ENCODE results near the gene ONECUT3.
A peak's percentile ranks its signal among the peaks of the same experiment; 100 is the strongest.

Gene ONECUT3

DNA sequence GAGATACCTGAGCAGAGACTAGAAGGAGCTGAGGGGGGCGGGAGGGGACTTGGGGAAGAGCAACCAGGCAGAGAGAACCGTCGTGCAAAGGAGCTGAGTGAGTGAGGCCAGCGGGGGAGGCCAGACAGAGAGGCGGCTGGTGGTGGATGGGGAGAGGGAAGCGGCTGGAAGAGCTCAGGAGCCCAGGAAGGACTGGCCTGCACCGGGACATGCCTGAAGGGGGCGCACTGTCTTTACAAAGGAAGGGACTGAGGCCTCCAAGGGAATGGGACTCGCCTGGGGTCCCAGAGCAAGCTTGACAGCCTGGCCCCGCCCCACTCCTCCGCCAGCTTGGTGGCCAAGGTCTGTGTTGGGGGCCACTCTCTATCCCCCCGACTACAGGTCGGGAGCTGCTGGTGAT is 14.9 kb downstream of the ONECUT3 start:
- DNase-seq (ENCODE audit: low spot score), result peak; percentile 68

- DNase-seq (ENCODE audit: low spot score), result no peak
Observed at GRCh38 chr19:1768918-1769644, 15.8 kb downstream of the ONECUT3 start.

DNA sequence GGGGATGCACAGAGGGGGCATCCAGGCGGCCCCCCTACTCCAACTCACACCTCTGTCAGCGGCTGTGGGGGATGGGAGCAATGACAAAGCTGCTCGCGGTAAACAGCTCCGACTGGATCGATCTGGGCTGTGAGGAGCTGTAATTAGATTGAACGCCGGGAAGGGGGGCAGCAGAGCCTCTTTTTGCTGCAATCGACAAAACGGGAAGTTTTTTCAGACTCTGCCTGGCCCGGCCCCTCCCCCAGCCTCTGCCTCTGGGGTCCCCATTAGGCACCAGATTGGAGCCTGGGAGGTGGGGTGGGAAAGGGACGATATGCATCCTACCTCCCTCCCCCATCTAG is 16.3 kb downstream of the ONECUT3 start:
- DNase-seq (ENCODE audit: low spot score), result no peak

GRCh38 chr19:1770866-1771576 is 17.7 kb downstream of the ONECUT3 start:
- no peak for DNase-seq (ENCODE audit: low spot score)

DNA sequence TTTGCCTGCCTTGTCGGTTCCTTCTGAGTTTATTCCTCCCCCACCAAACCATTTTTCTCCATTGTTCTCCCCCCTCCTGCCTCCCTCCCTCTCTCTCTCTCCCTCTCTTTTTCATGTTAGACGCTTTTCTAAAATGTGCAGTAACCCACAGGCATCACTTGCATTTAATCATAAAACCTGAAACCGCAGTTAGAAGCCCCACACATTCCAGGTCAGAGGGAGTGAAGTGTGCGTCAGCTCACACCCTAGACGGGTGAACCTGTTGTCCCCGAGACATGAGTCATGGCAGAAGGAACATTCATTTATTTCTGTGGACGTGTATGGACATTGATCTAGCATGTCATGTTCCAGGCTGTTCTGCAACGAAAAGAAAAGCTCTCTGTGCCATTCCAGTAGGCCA is 19.9 kb downstream of the ONECUT3 start:
- no peak for DNase-seq (ENCODE audit: low spot score)

DNA sequence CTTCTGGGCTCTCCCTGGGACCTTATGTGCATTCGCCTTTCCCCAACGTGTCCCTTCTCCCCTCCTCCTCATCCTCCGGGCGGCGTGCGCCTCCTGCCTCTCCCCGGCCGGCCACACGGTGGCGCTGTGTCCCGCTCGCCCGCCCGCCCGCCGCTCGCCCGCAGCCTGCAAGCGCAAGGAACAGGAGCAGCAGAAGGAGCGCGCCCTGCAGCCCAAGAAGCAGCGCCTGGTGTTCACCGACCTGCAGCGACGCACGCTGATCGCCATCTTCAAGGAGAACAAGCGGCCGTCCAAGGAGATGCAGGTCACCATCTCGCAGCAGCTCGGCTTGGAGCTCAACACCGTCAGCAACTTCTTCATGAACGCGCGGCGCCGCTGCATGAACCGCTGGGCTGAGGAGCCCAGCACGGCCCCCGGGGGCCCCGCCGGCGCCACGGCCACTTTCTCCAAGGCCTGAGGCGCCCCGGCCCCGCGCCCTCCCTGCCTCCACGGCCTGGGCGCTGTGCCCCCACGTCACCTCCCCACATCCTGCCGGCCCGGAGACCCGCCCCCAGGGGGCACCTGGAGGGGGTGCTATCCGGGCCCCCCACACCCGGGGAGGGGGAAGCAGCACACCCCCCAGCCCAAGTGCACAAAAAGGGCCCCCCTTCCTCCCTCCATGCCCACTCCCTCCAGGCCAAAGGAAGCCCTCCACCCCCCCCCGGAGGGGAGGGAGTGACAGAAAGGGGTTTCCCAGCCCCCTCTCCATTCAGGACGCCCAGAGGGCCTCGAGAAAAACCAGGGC is 21.9 kb downstream of the ONECUT3 start:
- peak; percentile 73 for DNase-seq (ENCODE audit: low spot score)

DNA sequence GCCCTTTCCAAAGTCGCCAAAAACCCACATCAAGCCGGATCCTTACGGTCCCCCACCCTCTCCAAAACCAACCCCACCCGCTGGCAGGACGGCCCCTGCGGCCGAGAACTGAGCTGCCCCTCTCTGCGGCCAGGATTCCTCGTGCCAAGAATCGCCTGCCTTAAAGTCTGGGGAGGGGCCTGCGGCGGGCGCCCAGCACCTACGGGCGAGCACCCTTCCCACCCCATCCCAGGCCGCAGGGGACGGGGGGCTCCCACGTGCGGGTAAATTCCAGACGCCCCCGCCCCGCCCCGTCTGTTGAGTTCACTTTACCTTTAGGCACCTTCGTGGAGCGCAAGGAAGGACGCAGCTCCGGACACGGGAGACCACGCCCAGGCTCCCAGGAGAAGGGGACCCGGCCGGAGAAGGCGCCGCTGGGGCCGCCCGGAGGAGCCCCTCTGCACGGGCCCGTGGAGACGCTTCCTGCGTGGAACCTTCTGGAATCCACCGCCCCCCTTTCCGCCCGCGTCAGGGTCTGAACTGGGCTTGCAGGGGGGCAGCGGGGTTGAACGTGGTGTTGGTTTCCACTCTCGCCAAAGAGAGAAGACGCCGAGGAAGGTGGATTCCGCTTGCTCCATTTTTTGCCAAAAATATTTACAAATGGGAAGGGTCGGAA is 22.8 kb downstream of the ONECUT3 start:
- no peak for DNase-seq (ENCODE audit: low spot score)

DNA sequence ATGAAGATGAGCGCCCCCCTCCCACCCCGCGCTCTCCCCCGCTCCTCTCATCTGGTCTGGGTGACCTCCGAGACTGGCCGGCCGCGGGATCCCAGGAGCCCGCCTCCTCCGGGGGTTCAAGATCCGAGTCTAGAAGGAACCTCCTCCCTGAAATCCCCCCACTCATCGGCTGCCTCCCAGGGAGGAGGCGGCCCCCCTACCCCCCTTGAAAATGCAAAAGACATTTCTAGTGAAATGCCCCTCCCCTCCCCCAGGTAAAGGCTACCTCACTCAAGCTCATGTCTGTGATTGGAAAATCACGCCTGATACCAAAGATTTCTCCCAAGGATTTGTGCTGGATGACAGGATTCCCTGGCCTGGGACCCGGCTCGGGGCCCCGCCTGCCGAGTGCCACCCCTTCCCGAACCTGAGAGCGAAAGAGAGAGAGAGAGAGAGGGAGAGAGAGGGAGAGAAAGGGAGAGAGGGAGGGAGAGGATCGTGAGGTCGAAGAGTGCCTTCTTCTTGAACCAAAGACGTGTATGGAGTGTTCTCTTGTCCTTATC is 23.4 kb downstream of the ONECUT3 start:
- DNase-seq (ENCODE audit: low spot score), result no peak

DNA sequence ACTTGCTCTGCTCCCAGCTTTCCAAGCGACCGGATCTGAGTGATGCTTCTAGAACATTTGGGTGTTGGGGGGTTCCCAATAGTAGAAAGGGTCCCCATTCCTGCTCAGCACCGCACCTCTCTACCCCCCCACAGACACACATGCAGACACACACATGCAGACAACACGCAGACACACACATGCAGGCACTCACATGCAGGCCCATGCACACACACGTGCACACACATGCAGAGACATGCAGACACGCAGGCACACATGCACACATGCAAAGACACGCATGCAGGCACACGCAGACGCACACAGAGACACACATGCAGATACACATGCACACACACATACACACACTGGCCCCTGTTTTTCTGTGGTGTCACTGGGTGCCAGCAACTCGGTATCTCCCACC is 23.8 kb downstream of the ONECUT3 start:
- DNase-seq (ENCODE audit: low spot score), result no peak

DNA sequence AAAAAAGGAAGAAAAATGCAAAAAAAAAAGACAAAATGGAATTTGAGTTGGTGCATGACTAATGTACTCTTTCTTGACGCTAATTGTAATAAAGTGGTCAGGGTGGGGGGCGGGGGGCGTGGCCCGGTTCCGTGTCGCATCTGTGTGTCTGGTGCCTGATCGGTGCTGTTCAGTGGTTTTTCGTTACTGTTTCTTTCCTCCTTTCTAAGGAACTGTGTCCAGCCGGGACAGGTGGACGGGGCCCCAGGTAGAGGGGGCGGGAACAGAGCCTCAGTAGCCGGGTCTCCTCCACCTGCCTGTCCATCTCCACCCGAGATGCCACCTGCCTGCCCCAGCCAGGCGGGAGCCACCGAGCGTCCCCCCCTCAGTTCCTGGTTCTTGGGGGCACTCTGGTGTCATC is 26.3 kb downstream of the ONECUT3 start:
- no peak for DNase-seq (ENCODE audit: low spot score)

DNA sequence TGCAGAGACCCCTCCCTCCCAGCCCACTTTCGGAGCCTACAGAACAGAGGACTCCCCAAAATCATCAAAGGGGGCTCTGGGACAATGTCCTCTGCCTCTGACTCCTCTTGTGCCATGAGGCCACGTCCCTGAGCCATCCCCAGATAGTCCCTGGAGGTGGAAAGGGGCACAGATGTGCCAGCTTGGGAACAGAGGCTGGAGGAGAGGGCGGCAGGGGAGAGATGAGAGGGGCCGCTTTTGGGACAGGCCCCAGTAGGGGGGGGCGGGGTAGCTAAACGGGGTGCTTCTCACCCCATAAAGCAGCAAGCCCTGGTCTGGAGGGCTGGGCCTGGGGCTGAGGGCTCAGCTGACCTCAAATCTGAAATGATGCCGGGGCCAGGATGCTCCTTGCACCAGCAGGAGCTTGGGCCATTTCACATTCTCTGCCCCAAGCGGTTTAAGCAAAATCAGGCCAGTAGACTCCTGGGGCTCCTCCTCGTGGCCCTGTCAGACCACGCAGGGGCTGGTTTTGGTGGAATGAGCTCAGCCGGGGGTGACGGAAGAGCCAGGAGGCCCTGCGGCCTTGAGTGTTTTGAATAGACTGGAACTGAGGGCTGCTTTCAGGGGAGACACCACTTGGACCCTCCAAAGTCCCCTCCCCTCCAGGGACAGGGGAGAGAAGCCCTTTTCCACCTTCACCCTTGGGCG is 27.1 kb downstream of the ONECUT3 start:
- DNase-seq (ENCODE audit: low spot score), result no peak

GRCh38 chr19:1782521-1782920 is 29.2 kb downstream of the ONECUT3 start:
- no peak for DNase-seq (ENCODE audit: low spot score)

DNA sequence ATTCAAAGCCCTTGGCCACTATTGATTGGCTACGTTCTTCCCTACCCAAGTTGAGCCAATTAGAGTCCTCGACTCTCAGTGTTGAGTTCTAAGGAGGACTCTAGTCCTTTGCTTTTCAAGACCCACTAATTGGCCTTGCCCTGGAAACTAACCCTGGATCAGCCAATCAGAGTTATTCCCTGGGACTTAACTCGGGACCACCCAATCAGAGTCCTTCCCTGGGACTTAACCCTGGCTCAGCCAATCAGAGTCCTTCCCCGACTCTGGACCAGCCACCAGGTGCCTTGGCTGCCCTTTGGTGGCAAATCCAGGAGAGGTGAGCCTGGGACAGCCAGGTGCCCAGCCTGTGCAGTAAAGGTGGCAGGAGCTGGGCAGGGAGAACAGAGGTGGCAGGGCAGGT is 30.0 kb downstream of the ONECUT3 start:
- no peak for DNase-seq (ENCODE audit: low spot score)

GRCh38 chr19:1783874-1784273 is 30.6 kb downstream of the ONECUT3 start:
- no peak for DNase-seq (ENCODE audit: low spot score)

DNA sequence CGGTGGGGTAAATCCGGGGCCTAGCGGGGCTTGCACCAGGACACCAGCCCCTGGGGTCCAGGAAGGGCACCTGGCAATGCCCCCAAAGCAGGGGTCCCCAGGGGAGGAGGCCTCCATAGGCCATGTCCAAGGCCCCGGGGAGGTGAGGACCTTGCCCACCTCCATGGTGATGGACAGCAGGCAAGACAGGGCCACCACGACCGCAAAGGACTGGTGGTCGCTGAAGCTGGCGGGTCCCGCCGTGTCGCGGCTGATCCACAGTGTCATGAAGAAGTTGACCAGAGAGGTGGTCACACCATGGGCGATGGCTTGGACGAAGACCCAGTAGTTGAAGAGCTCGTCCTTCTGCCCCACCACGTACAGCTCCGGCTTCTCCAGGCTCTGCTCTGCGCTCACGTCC is 32.0 kb downstream of the ONECUT3 start:
- no peak for DNase-seq (ENCODE audit: low spot score)

GRCh38 chr19:1786668-1787067 is 33.4 kb downstream of the ONECUT3 start:
- DNase-seq (ENCODE audit: low spot score), result no peak

DNA sequence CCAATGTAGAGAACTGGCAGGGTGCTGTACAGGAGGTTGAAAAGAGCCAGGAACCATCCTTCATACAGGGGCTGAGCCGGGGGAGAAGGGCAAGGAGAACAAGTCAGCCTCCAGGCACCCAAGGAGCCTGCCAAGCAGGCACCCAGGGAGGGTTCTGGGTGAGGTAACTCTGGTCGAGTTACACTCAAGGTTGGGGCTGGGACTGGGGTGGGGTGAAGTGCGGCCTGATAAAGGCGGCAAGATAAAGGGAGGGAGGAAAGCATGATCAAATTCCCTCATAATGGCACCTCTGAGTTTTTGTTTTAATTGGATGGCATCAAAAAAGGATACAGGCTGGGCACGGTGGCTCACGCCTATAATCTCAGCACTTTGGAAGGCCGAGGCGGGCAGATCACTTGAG is 33.8 kb downstream of the ONECUT3 start:
- DNase-seq (ENCODE audit: low spot score), result no peak

DNA sequence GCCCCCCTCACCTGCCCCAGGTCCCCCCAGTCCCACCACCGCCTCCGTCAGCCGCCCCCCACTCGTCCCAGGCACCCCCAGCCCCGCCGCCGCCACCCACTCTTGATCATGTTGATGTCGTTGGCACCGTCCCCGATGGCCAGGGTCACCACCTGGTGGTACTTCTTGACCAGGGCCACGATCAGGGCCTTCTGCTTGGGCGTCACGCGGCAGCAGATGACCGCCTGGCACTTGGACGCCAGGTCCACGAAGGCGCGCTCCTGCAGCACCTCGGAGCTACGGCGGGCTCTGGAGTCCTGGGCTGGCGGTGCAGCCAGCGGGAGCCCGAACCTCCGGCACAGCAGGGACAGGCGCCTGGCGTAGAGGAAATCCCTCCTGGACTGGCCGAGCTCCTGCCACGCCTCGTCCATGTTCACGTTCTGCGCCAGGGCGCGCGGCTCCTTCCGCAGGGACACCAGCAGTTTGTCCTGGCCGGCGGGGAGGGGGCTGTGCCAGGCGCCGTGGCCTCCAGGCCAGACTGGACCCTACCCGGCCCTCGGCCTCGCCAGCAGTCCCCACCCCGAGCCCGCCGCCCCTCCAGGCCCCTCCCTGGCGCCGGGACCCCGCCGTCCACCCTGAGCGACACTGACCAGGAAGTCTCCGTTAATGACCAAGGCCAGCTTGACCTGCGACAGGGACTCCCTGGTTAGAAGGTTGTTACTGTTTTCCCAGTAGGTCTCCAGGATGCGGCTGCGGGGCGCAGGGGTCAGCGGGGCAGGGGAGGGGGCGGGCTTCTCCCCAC is 36.1 kb downstream of the ONECUT3 start:
- DNase-seq (ENCODE audit: low spot score), result no peak

DNA sequence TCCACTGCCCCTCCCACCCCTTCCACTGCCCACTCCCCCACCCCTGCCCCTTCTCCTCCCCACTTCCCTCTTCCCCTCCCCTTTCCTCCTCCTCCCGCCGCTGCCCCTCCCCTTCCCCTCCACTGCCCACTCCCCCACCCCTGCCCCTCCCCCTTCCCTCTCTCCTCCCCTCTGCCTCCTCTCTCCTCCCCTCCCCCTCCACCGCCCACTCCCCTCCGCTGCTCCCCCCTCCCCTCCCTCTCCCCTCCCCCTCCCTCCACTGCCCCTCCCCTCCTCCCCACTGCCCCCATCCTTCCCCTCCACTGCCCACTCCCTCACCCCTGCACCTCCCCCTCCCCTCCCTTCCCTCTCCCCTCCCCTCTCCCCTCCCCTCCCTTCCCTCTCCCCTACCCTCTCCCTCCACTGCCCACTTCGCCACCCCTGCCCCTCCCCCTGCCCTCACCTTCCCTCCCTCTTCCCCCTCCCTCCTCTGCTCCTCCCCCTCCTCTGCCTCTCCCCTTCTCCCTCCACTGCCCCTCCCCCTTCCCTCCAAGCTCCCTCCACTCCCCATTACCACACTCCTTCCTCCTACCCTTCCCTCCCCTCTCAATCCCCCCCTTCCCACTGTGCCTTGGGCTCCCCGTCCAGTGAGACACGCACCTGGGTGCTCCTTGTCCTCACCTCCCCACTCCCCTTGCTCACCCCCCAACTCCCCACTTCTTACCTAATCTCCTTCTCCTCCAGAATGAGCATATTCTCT is 36.9 kb downstream of the ONECUT3 start:
- DNase-seq (ENCODE audit: low spot score), result no peak

GRCh38 chr19:1791879-1792278 is 38.6 kb downstream of the ONECUT3 start:
- DNase-seq (ENCODE audit: low spot score), result no peak

All from HuH-7 (cell line).